Progenitor cell of endocrine pancreas (in vitro differentiated cells): ENCODE results near the gene CTXND1. TPM values are rescaled to one million over a fixed set of nuclear protein-coding genes. Genes with fewer than 3 reads are reported as not detected.

Experiments used
- DNase-seq: peaks from one replicate; pipeline ENCODE4 v3.0.0; 2021; ENCODE audit warnings: low spot score; ENCODE audit not compliant: unreplicated experiment
- H3K27ac Mint-ChIP-seq: 2 replicates; pipeline ENCODE4 v1.8.0; 2021; ENCODE audit warnings: mild to moderate bottlenecking, moderate library complexity, mixed read lengths
- H3K27me3 Mint-ChIP-seq: 2 replicates; pipeline ENCODE4 v1.8.0; 2021; ENCODE audit warnings: mixed read lengths
- H3K36me3 Mint-ChIP-seq: 2 replicates; pipeline ENCODE4 v1.8.0; 2022; ENCODE audit warnings: mixed read lengths; ENCODE audit not compliant: insufficient read depth
- H3K4me1 Mint-ChIP-seq: 2 replicates; pipeline ENCODE4 v1.8.0; 2021; ENCODE audit warnings: low read depth, mixed read lengths
- H3K4me3 Mint-ChIP-seq: 2 replicates; pipeline ENCODE4 v1.8.0; 2021; ENCODE audit warnings: low read depth, mild to moderate bottlenecking, moderate library complexity, mixed read lengths
- H3K9me3 Mint-ChIP-seq: 2 replicates; pipeline ENCODE4 v1.8.0; 2021; ENCODE audit warnings: low read depth, mixed read lengths
- total RNA-seq: library from RNA; stranded (reverse); gene quantifications from 2 replicates; pipeline ENCODE4 v1.2.1, GENCODE V29; 2021
- TF ChIP-seq, protein P1 (sequence below): fragments of 200-600 bp; sonication (generic); IDR thresholded peaks from one replicate; pipeline ENCODE4 v1.5.0; 2021; ENCODE audit warnings: antibody characterized with exemption, mild to moderate bottlenecking; ENCODE audit not compliant: unreplicated experiment

CTXND1 gene
- total RNA-seq, 1 donor from 2014 or later, result 1.1 TPM

DNA sequence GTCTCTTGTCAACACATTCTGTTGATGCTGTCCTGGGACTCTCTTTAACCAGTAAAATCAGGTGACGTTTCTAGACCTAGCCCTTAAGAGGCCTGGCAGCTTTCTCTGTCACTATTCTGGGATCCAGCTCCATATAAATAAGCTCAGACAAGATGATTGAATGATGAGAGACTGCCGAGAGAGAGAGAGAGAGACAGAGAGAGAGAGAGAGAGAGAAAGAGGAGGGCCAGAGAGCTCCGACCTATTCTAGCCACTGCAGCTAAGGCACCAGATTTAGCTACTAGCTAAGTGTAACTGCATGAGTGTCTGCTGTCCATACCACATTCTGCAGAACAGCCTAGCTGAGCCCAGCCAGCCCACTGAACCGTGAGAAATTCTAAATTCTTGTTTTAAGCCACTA, 36.1 kb upstream of the CTXND1 start:
- TF ChIP-seq, protein P1, sequence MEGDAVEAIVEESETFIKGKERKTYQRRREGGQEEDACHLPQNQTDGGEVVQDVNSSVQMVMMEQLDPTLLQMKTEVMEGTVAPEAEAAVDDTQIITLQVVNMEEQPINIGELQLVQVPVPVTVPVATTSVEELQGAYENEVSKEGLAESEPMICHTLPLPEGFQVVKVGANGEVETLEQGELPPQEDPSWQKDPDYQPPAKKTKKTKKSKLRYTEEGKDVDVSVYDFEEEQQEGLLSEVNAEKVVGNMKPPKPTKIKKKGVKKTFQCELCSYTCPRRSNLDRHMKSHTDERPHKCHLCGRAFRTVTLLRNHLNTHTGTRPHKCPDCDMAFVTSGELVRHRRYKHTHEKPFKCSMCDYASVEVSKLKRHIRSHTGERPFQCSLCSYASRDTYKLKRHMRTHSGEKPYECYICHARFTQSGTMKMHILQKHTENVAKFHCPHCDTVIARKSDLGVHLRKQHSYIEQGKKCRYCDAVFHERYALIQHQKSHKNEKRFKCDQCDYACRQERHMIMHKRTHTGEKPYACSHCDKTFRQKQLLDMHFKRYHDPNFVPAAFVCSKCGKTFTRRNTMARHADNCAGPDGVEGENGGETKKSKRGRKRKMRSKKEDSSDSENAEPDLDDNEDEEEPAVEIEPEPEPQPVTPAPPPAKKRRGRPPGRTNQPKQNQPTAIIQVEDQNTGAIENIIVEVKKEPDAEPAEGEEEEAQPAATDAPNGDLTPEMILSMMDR, result no peak
- H3K36me3 Mint-ChIP-seq, result no peaks in the 10 kb centered on the region
- no peak for DNase-seq
- H3K27me3 Mint-ChIP-seq, result peaks cover 3% of the 10 kb centered on the region
- no peak overlapping the region for H3K27ac Mint-ChIP-seq
- peaks cover 2% of the 10 kb centered on the region for H3K4me1 Mint-ChIP-seq
- no peaks in the 10 kb centered on the region for H3K9me3 Mint-ChIP-seq
- H3K4me3 Mint-ChIP-seq, result no peak overlapping the region

DNA sequence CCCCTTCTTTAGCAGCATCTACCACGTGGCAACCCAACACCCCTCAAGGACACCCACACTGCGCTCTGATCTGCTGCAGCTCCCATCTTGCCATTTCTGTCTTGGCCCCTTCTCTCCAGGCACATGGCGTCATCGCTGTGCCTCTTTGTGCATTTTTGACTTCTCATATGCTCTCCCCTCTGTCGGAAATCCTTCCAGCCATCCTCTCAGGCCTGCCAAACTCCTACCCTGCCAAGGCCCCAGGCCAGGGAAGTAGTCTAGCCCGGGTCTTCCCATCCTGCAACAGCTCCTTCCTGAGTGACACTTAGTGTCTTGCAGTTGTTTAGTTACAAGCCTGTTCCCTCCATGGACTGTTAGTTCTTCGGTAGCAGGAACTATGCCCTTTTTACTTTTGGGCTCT, 34.0 kb upstream of the CTXND1 start:
- H3K4me1 Mint-ChIP-seq, result peaks cover 2% of the 10 kb centered on the region
- peaks cover 3% of the 10 kb centered on the region for H3K27me3 Mint-ChIP-seq
- no peak overlapping the region for H3K27ac Mint-ChIP-seq

DNA sequence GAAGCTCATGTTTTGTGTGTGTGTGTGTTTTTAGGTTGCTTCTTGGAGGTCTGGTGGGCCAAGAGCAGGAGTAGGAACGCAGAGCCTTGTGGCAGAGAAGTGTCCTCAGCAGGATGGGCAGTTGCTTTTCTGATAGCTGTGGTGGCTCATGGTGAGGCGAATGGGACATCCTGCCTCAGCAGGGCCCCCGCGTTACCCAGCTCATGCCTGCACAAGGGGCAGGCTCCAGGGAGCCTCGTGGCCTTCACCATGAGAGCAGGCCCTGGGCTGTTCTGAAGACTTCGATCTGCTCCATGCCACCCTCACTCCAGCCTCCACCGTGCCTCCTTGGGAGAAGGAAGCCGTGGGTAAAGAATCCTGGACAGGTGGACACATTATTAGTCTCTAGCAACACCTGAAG, 33.4 kb upstream of the CTXND1 start:
- peaks cover 3% of the 10 kb centered on the region for H3K27me3 Mint-ChIP-seq
- no peak overlapping the region for H3K27ac Mint-ChIP-seq
- H3K4me1 Mint-ChIP-seq, result peaks cover 7% of the 10 kb centered on the region
- no peak overlapping the region for H3K4me3 Mint-ChIP-seq
- no peaks in the 10 kb centered on the region for H3K36me3 Mint-ChIP-seq
- TF ChIP-seq, protein P1, result no peak
- no peak for DNase-seq
- no peaks in the 10 kb centered on the region for H3K9me3 Mint-ChIP-seq

More for the DNA sequence above, 34.0 kb upstream of the CTXND1 start:
- no peaks in the 10 kb centered on the region for H3K36me3 Mint-ChIP-seq
- DNase-seq, result no peak
- TF ChIP-seq, protein P1, result no peak
- no peaks in the 10 kb centered on the region for H3K9me3 Mint-ChIP-seq
- no peak overlapping the region for H3K4me3 Mint-ChIP-seq

GRCh38 chr15:80283531-80283930, 31.5 kb upstream of the CTXND1 start:
- Mint-ChIP-seq H3K27me3 (peaks cover 3% of the 10 kb centered on the region), H3K27ac (no peak overlapping the region), H3K36me3 (no peaks in the 10 kb centered on the region), H3K9me3 (no peaks in the 10 kb centered on the region), H3K4me3 (no peak overlapping the region), H3K4me1 (peaks cover 12% of the 10 kb centered on the region)
- DNase-seq, result no peak
- TF ChIP-seq, protein P1, result no peak

DNA sequence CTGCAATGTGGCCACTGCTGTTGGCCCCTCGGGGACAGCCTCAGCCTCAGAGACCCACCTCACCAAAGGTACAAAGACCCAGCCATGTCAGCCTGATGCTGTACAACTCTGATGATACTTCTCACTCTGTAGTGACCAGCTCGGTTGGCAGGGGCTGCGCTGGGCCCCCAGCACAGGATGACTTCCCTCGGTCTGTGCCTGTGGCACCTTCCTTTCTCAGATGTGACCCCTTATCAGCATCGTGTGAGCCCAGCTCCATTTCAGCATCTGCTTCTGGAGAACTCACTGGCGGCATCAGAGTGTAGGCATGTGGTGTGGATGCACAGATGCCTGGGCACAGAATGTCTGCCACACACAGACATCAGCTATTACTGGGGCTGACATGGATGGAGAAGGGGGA, 25.1 kb upstream of the CTXND1 start:
- DNase-seq, result no peak
- H3K27ac Mint-ChIP-seq, result no peak overlapping the region
- H3K4me1 Mint-ChIP-seq, result peaks cover 12% of the 10 kb centered on the region
- peaks cover 7% of the 10 kb centered on the region for H3K9me3 Mint-ChIP-seq
- no peaks in the 10 kb centered on the region for H3K27me3 Mint-ChIP-seq
- TF ChIP-seq, protein P1, result no peak
- no peak overlapping the region for H3K4me3 Mint-ChIP-seq
- H3K36me3 Mint-ChIP-seq, result no peaks in the 10 kb centered on the region
